Activated CD4-positive, CD25-positive, alpha-beta regulatory T cell (primary cell): ENCODE data around the gene ZBTB7C.

Experiments used
- DNase-seq, 4 experiments: peaks; one replicate each; lab custom pipeline; 2025; lab: John Stamatoyannopoulos, UW

Gene ZBTB7C

GRCh38 chr18:48090702-48091101 is 318.5 kb downstream of the ZBTB7C start:
- no peak for DNase-seq

GRCh38 chr18:48090021-48090420 is 319.2 kb downstream of the ZBTB7C start:
- DNase-seq, result no peak

GRCh38 chr18:48085781-48086487 is 323.2 kb downstream of the ZBTB7C start:
- no peak for DNase-seq

- DNase-seq, result no peak
Observed at GRCh38 chr18:48084858-48085257, 324.3 kb downstream of the ZBTB7C start.

- DNase-seq, result no peak
Observed at GRCh38 chr18:48084041-48084757, 325.0 kb downstream of the ZBTB7C start.

GRCh38 chr18:48080546-48080945 is 328.6 kb downstream of the ZBTB7C start:
- no peak for DNase-seq

- DNase-seq, result no peak
Observed at GRCh38 chr18:48079885-48080284, 329.3 kb downstream of the ZBTB7C start.

GRCh38 chr18:48078448-48078847 is 330.7 kb downstream of the ZBTB7C start:
- no peak for DNase-seq

- no peak for DNase-seq
Observed at GRCh38 chr18:48077291-48077690, 331.9 kb downstream of the ZBTB7C start.

- DNase-seq, result no peak
Observed at GRCh38 chr18:48076461-48076860, 332.7 kb downstream of the ZBTB7C start.

GRCh38 chr18:48075707-48076093 is 333.5 kb downstream of the ZBTB7C start:
- DNase-seq, result no peak

- DNase-seq, result no peak
Observed at GRCh38 chr18:48074929-48075706, 334.1 kb downstream of the ZBTB7C start.

GRCh38 chr18:48073211-48073930 is 335.8 kb downstream of the ZBTB7C start:
- DNase-seq, result no peak

GRCh38 chr18:48072428-48073204 is 336.6 kb downstream of the ZBTB7C start:
- DNase-seq, result no peak

GRCh38 chr18:48068916-48069445 is 340.2 kb downstream of the ZBTB7C start:
- DNase-seq, result no peak

- DNase-seq, result no peak
Observed at GRCh38 chr18:48066225-48066652, 342.9 kb downstream of the ZBTB7C start.

- no peak for DNase-seq
Observed at GRCh38 chr18:48065601-48065995, 343.6 kb downstream of the ZBTB7C start.

- DNase-seq, result no peak
Observed at GRCh38 chr18:48064978-48065600, 344.1 kb downstream of the ZBTB7C start.

- no peak for DNase-seq
Observed at GRCh38 chr18:48061781-48062570, 347.2 kb downstream of the ZBTB7C start.

GRCh38 chr18:48060970-48061369 is 348.2 kb downstream of the ZBTB7C start:
- DNase-seq, result no peak
